HFFc6 (cell line): ENCODE data around the gene PTPRN2. TPM values are rescaled to one million over a fixed set of nuclear protein-coding genes. Genes with fewer than 3 reads are reported as not detected.

Experiments used
- DNase-seq: peaks from one replicate; pipeline ENCODE4 v3.0.0-alpha.2; 2018
- H3K27ac Mint-ChIP-seq: 2 replicates; pipeline ENCODE4 v1.8.0; 2020; ENCODE audit warnings: mild to moderate bottlenecking, mixed read lengths
- H3K27me3 Mint-ChIP-seq: 2 replicates; pipeline ENCODE4 v1.8.0; 2021; ENCODE audit warnings: mild to moderate bottlenecking, moderate library complexity, mixed read lengths; ENCODE audit not compliant: insufficient read depth
- H3K36me3 Mint-ChIP-seq: 2 replicates; pipeline ENCODE4 v1.8.0; 2021; ENCODE audit warnings: low read depth, mixed read lengths
- H3K4me1 Mint-ChIP-seq: 2 replicates; pipeline ENCODE4 v1.8.0; 2020; ENCODE audit warnings: low read depth, mixed read lengths
- H3K4me3 Mint-ChIP-seq: 2 replicates; pipeline ENCODE4 v1.8.0; 2020; ENCODE audit warnings: mild to moderate bottlenecking, moderate library complexity, mixed read lengths
- H3K9me3 Mint-ChIP-seq: 2 replicates; pipeline ENCODE4 v1.8.0; 2020; ENCODE audit warnings: mild to moderate bottlenecking, mixed read lengths
- total RNA-seq, 6 experiments: library from RNA; stranded (reverse); fragmentation: NEBNext Ultra II Directional; extraction: Animal tissue kit (Norgen Biotek cat#: 25700); gene quantifications; 2 replicates in 1 of 6; 3 replicates in 5 of 6; pipeline ENCODE4 v1.2.3, GENCODE V29; 2021
- TF ChIP-seq, protein P1 (sequence below): fragments of 200-600 bp; sonication (generic); IDR thresholded peaks from 2 replicates; pipeline ENCODE4 v1.5.0; 2021; ENCODE audit warnings: antibody characterized with exemption, mild to moderate bottlenecking

The PTPRN2 gene
- total RNA-seq, 6 experiments from 2014 or later, result 0.05 to 0.27 (median 0.23) TPM

GRCh38 chr7:158447151-158447505 is 140.5 kb downstream of the PTPRN2 start:
- H3K9me3 Mint-ChIP-seq, result peaks cover 61% of the 10 kb centered on the region
- no peak overlapping the region for H3K27ac Mint-ChIP-seq
- H3K4me3 Mint-ChIP-seq, result no peak overlapping the region
- no peaks in the 10 kb centered on the region for H3K4me1 Mint-ChIP-seq
- DNase-seq, result no peak
- no peaks in the 10 kb centered on the region for H3K27me3 Mint-ChIP-seq
- H3K36me3 Mint-ChIP-seq, result peaks cover 5% of the 10 kb centered on the region; the same call in 1 of the 2 replicates
- TF ChIP-seq, protein P1, sequence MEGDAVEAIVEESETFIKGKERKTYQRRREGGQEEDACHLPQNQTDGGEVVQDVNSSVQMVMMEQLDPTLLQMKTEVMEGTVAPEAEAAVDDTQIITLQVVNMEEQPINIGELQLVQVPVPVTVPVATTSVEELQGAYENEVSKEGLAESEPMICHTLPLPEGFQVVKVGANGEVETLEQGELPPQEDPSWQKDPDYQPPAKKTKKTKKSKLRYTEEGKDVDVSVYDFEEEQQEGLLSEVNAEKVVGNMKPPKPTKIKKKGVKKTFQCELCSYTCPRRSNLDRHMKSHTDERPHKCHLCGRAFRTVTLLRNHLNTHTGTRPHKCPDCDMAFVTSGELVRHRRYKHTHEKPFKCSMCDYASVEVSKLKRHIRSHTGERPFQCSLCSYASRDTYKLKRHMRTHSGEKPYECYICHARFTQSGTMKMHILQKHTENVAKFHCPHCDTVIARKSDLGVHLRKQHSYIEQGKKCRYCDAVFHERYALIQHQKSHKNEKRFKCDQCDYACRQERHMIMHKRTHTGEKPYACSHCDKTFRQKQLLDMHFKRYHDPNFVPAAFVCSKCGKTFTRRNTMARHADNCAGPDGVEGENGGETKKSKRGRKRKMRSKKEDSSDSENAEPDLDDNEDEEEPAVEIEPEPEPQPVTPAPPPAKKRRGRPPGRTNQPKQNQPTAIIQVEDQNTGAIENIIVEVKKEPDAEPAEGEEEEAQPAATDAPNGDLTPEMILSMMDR, result no peak

- Mint-ChIP-seq H3K9me3 (peaks cover 60% of the 10 kb centered on the region), H3K27ac (no peak overlapping the region), H3K36me3 (peaks cover 5% of the 10 kb centered on the region; the same call in 1 of the 2 replicates), H3K27me3 (no peaks in the 10 kb centered on the region), H3K4me1 (no peaks in the 10 kb centered on the region), H3K4me3 (no peak overlapping the region)
- TF ChIP-seq, protein P1, result no peak
- DNase-seq, result no peak
Observed at GRCh38 chr7:158446706-158447105, 140.9 kb downstream of the PTPRN2 start.

DNA sequence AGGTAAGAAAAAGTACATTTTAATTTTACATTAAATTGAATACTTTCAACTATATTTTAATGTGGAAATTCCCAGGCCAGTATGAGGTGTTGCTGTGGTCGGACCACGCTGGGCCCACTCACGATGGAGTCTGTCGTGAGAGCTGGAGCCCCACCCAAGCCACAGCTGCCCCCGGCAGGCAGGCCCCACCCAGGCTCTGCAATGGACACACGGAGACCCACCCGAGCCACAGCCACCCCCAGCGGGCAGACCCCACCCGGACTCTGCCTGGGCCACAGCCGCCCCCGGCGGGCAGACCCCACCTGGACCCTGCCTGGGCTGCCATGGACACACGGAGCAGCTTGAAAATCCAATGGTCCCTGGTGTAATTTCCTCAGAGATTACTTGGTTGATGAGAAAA is 141.3 kb downstream of the PTPRN2 start:
- H3K27me3 Mint-ChIP-seq, result no peaks in the 10 kb centered on the region; the same call in 1 of the 2 replicates
- no peak for DNase-seq
- H3K36me3 Mint-ChIP-seq, result peaks cover 5% of the 10 kb centered on the region; the same call in 1 of the 2 replicates
- peaks cover 60% of the 10 kb centered on the region for H3K9me3 Mint-ChIP-seq
- TF ChIP-seq, protein P1, result no peak
- H3K27ac Mint-ChIP-seq, result no peak overlapping the region
- no peaks in the 10 kb centered on the region for H3K4me1 Mint-ChIP-seq
- H3K4me3 Mint-ChIP-seq, result no peak overlapping the region

- TF ChIP-seq, protein P1, result no peak
- Mint-ChIP-seq H3K9me3 (peaks cover 60% of the 10 kb centered on the region), H3K27ac (no peak overlapping the region)
Observed at GRCh38 chr7:158445421-158446175, 142.0 kb downstream of the PTPRN2 start.

GRCh38 chr7:158444501-158445420 is 142.9 kb downstream of the PTPRN2 start:
- TF ChIP-seq, protein P1, result no peak
- Mint-ChIP-seq H3K4me1 (no peaks in the 10 kb centered on the region), H3K9me3 (peaks cover 57% of the 10 kb centered on the region), H3K4me3 (no peak overlapping the region), H3K36me3 (peaks cover 5% of the 10 kb centered on the region; the same call in 1 of the 2 replicates), H3K27me3 (no peaks in the 10 kb centered on the region; the same call in 1 of the 2 replicates), H3K27ac (no peak overlapping the region)
- DNase-seq, result no peak

More at GRCh38 chr7:158445421-158446175, 142.0 kb downstream of the PTPRN2 start:
- Mint-ChIP-seq H3K36me3 (peaks cover 5% of the 10 kb centered on the region; the same call in 1 of the 2 replicates), H3K4me3 (no peak overlapping the region), H3K4me1 (no peaks in the 10 kb centered on the region), H3K27me3 (no peaks in the 10 kb centered on the region; the same call in 1 of the 2 replicates)
- no peak for DNase-seq
